ENCODE data around the gene UGT1A8. TPM values are rescaled to one million over a fixed set of nuclear protein-coding genes. Genes with fewer than 3 reads are reported as not detected.

The UGT1A8 gene
- total and polyA plus RNA-seq, 11 donors: not detected

DNA sequence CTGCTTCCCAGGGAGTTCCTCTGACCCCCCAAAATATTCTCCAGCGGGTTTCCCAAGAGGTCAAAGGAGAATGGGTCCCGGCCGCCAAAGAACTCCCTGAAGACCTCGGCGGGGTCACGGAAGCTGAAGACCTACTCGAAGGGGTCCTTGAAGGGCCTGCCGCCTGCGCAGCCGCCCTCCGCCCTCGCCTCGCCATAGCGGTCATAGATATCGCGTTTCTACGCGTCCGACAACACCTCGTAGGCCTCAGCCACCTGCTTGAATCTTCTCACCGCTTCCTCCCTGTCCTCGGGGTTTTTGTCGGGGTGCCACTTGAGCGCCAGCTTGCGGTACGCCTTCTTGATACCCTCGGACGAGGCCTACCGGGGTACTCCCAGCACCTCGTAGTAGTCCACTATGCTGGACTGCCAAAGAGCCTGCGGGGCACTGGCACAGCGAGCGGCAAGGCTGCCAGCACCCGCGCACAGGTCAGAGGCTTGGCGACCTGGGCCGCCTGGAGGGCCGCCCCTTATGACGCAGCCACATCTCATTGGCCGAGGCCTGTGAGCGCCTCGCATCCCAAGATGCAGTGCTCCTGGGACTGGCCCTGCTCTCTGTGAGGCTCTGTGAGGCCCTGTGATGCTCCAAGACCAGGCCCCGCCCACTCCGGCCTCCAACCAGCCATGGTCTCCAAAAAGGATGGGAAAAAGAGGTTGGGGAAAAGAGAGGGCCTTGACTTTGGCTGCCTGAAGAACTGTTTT is 137.6 kb downstream of the UGT1A8 start:
- H3K4me3 ChIP-seq: no peak overlapping the region
- no peaks in the 10 kb centered on the region for H3K36me3 ChIP-seq
- no peak for DNase-seq
- TF ChIP-seq, protein P1, sequence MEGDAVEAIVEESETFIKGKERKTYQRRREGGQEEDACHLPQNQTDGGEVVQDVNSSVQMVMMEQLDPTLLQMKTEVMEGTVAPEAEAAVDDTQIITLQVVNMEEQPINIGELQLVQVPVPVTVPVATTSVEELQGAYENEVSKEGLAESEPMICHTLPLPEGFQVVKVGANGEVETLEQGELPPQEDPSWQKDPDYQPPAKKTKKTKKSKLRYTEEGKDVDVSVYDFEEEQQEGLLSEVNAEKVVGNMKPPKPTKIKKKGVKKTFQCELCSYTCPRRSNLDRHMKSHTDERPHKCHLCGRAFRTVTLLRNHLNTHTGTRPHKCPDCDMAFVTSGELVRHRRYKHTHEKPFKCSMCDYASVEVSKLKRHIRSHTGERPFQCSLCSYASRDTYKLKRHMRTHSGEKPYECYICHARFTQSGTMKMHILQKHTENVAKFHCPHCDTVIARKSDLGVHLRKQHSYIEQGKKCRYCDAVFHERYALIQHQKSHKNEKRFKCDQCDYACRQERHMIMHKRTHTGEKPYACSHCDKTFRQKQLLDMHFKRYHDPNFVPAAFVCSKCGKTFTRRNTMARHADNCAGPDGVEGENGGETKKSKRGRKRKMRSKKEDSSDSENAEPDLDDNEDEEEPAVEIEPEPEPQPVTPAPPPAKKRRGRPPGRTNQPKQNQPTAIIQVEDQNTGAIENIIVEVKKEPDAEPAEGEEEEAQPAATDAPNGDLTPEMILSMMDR (IDR thresholded peaks at IDR 0.05): no peak
- TF ChIP-seq POLR2A (IDR thresholded peaks at IDR 0.05): no peak
- H3K27ac ChIP-seq: no peak overlapping the region
- H3K4me1 ChIP-seq: no peaks in the 10 kb centered on the region
- 86 to 93% (median 90%) methylated on average over 39 to 44 of the region's 44 CpGs for WGBS, 4 donors
- no peak for ATAC-seq
- no peaks in the 10 kb centered on the region for H3K27me3 ChIP-seq
- peaks cover 0 to 3% (median 0%) of the 10 kb centered on the region in 12 donors for H3K9me3 ChIP-seq
- intact Hi-C loops (cut with DNase I): no loop called here

DNA sequence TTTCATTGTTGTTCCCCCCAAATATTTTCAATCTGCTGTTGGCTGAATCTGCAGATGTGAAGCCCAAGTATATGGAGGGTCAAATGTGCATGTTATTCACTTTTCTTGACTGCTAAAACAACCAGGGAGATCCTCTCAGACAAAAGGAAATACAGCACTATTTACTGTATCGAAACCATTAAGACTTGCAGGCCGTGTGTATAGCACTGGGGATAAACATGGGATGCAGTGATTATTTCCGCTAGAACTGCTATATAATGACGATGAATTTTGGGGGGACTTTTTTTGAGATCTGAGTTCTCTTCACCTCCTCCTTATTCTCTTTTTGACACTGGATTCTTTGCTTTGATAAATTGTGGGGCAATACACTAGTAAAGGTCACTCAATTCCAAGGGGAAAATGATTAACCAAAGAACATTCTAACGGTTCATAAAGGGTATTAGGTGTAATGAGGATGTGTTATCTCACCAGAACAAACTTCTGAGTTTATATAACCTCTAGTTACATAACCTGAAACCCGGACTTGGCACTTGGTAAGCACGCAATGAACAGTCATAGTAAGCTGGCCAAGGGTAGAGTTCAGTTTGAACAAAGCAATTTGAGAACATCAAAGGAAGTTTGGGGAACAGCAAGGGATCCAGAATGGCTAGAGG is 139.1 kb downstream of the UGT1A8 start:
- no peaks in the 10 kb centered on the region for H3K27me3 ChIP-seq
- intact Hi-C loops (cut with DNase I): no loop called here
- 70 to 81% (median 75%) methylated on average over 7 of the region's 7 CpGs for WGBS, 4 donors

DNA sequence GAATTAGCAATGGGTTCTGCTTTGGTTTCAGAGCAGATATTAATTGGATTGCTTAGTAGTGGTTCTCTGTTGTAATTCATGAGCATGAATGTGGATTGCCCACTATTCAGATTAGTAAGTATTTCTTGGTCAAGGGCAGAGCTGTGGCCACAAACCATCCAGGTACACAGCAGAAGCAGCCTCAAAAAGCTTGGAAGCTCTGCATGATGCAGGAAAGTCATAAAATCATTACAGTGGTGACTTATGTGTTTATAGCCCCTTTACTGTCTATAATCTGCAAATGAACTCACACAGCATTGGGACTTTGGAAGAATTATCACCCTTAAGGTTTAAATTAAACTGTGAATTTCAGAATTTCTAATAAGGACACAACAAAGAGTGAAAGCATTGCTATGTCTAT is 140.7 kb downstream of the UGT1A8 start:
- peaks cover 0 to 7% (median 0%) of the 10 kb centered on the region in 9 donors for H3K27me3 ChIP-seq
- no peaks in the 10 kb centered on the region for H3K4me1 ChIP-seq
- no peak overlapping the region for H3K4me3 ChIP-seq
- TF ChIP-seq POLR2A (IDR thresholded peaks at IDR 0.05): no peak
- TF ChIP-seq, protein P1 (IDR thresholded peaks at IDR 0.05): no peak
- no peak overlapping the region for H3K27ac ChIP-seq
- ATAC-seq (no peak), DNase-seq (no peak)
- no peaks in the 10 kb centered on the region for H3K9me3 ChIP-seq
- no peaks in the 10 kb centered on the region for H3K36me3 ChIP-seq
- intact Hi-C loops (cut with DNase I): no loop called here

More for the DNA sequence above, 139.1 kb downstream of the UGT1A8 start:
- Histone ChIP-seq H3K36me3 (no peaks in the 10 kb centered on the region), H3K9me3 (no peaks in the 10 kb centered on the region), H3K27ac (no peak overlapping the region), H3K4me1 (no peaks in the 10 kb centered on the region), H3K4me3 (no peak overlapping the region)
- TF ChIP-seq POLR2A (IDR thresholded peaks at IDR 0.05): no peak
- TF ChIP-seq, protein P1 (IDR thresholded peaks at IDR 0.05): no peak
- no peak for DNase-seq
- no peak for ATAC-seq

DNA sequence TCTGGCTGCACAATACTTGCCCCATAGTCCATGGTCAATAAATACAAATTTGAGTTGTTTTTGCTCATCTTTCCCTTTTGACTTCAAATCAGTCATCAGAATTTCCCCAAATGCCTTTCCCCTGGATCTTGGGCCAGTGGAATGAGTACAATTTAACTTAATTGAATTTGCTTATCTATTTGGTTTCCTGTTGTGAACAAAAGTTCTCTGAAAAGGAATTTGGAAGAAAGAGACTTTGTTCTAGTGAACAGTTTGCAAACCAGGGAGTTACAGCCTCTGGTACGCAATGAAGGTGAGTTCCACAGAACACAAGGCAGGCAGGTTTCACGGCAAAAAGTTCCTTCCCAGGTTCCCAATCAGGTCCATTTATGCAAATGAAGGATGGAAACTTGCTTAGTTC is 141.4 kb downstream of the UGT1A8 start:
- Histone ChIP-seq H3K27ac (no peak overlapping the region), H3K4me1 (no peaks in the 10 kb centered on the region), H3K27me3 (peaks cover 0 to 8% (median 0%) of the 10 kb centered on the region in 9 donors), H3K36me3 (no peaks in the 10 kb centered on the region), H3K4me3 (no peak overlapping the region), H3K9me3 (no peaks in the 10 kb centered on the region)
- intact Hi-C loops (cut with DNase I): loop anchor here in 1 of 10 donors (1.0 kb wide), 1 partner anchor 11 kb away; no protein-coding TSS in a partner anchor
- 77 to 88% (median 81%) methylated on average over 2 of the region's 2 CpGs for WGBS, 4 donors
- TF ChIP-seq POLR2A (IDR thresholded peaks at IDR 0.05): no peak
- TF ChIP-seq, protein P1 (IDR thresholded peaks at IDR 0.05): no peak
- DNase-seq (no peak), ATAC-seq (no peak)

All from heart left ventricle (tissue), 16 donors.